ENCODE data around the gene LYVE1.

Gene LYVE1

GRCh38 chr11:10544491-10545465 is 23.7 kb downstream of the LYVE1 start:
- DNase-seq (ENCODE audit: low spot score), result no peak
- TF ChIP-seq, protein P1, sequence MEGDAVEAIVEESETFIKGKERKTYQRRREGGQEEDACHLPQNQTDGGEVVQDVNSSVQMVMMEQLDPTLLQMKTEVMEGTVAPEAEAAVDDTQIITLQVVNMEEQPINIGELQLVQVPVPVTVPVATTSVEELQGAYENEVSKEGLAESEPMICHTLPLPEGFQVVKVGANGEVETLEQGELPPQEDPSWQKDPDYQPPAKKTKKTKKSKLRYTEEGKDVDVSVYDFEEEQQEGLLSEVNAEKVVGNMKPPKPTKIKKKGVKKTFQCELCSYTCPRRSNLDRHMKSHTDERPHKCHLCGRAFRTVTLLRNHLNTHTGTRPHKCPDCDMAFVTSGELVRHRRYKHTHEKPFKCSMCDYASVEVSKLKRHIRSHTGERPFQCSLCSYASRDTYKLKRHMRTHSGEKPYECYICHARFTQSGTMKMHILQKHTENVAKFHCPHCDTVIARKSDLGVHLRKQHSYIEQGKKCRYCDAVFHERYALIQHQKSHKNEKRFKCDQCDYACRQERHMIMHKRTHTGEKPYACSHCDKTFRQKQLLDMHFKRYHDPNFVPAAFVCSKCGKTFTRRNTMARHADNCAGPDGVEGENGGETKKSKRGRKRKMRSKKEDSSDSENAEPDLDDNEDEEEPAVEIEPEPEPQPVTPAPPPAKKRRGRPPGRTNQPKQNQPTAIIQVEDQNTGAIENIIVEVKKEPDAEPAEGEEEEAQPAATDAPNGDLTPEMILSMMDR (IDR thresholded peaks at IDR 0.05; ENCODE audit: extremely low read depth, missing control alignments), result no peak

GRCh38 chr11:10543782-10544181 is 24.7 kb downstream of the LYVE1 start:
- TF ChIP-seq, protein P1 (IDR thresholded peaks at IDR 0.05; ENCODE audit: extremely low read depth, missing control alignments), result no peak
- no peak for DNase-seq (ENCODE audit: low spot score)

DNA sequence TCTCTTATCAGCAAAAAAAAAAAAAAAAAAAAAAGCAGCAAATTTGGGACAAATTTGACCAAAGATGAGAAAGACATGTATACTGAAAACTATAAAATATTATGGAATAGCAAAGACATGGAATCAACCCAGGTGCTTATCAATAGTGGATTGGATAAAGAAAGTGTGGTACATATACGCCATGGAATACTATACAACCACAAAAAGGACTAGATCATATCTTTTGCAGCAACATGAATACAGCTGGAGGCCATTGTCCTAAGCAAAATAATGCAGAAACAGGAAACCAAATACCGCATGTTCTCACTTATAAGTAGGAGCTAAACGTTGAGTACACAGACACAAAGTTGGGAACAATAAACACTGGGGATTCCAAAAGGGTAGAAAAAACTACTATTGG is 25.7 kb downstream of the LYVE1 start:
- TF ChIP-seq, protein P1 (IDR thresholded peaks at IDR 0.05; ENCODE audit: extremely low read depth, missing control alignments), result no peak
- no peak for DNase-seq (ENCODE audit: low spot score)

DNA sequence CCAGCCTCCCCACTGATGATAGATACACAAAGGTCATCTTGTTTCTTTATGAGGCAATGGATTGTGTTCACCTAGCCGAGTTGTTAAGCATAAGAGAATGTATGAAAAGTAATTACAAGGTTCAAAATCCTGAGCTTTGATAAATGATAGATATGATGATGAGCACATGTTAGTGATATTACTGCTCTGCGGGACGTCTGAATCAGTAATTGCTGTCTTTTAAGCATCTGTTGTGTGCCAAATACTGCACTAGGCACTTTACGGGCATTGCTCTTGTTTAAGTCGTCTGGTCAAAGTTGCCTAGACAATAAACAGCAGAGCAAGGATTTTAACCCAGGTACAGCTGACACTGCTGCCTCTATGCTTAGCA is 26.9 kb downstream of the LYVE1 start:
- TF ChIP-seq, protein P1 (IDR thresholded peaks at IDR 0.05; ENCODE audit: extremely low read depth, missing control alignments), result no peak

DNA sequence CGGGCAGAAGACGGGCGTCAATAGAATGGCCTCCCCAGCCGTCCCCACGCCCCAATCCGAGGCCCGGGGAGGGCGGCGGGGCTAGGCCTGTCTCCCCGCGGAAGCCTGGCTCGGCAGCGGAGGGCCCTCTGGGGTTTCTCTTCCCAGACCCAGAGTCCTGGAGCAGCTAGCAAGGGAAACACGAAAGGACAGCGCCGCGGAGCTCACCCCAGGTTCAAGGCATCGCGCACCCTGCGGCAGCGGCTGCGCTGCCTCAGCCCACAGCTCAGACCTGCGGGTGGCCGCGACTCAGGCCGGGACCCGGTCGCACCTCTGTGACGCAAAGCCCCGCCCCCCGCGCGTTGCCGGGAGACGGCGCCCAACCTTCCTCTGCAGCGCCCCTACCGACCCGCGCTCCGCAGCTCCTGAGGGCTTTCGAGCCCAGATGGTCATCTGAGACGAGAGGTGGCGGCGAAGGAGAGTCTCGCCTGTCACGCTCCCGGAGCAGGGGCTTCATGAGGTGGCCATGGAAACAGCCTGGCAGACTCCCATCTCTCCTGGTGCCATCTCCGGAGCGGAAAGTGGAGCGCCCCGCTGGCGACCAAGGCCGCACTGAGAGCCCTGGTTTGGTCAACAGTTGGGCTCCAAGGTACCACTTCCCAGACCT is 27.4 kb downstream of the LYVE1 start, which contains the start of gene RNF141:
Gene RNF141 (minus strand): TSS at position 273 of the 646 bp plus-strand sequence. CDS start 7,029 bp downstream, outside the sequence.
- TF ChIP-seq, protein P1 (IDR thresholded peaks at IDR 0.05; ENCODE audit: extremely low read depth, missing control alignments), result peak; percentile 89
- peak; percentile 98 for DNase-seq (ENCODE audit: low spot score)

More for the DNA sequence above, 26.9 kb downstream of the LYVE1 start:
- DNase-seq (ENCODE audit: low spot score), result peak; percentile 18

- no peak for DNase-seq (ENCODE audit: low spot score)
- TF ChIP-seq, protein P1 (IDR thresholded peaks at IDR 0.05; ENCODE audit: extremely low read depth, missing control alignments), result no peak
Measured at GRCh38 chr11:10540546-10540914, 27.9 kb downstream of the LYVE1 start.

DNA sequence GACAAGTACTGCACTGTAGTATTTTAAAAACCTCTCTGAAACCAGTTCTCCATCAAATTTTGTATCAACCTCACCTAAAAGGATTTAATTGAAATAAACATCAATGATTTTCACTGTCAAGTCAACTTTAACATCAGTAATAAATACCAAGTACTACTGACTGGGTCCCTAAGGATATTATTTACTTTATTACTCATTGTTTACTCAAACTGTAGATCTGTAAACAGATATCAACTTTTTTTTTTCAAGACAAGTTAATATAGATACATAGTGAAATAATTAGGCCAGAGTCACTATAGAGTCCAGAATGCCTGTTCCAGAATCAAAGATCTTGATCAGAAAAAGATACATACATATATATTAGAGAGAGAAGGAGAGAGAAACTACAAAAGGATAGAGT is 29.1 kb downstream of the LYVE1 start:
- DNase-seq (ENCODE audit: low spot score), result no peak
- TF ChIP-seq, protein P1 (IDR thresholded peaks at IDR 0.05; ENCODE audit: extremely low read depth, missing control alignments), result no peak
